SJCRH30 (cell line): ENCODE data around the gene MYCBPAP. TPM values are rescaled to one million over a fixed set of nuclear protein-coding genes. Genes with fewer than 3 reads are reported as not detected.

Source experiments
- DNase-seq, 2 experiments: peaks; one replicate each; pipeline ENCODE4 v3.0.0-alpha.2; 2015 to 2020
- H3K27ac ChIP-seq: fragments of 250-450 bp; sonication (Bioruptor Pico); 2 replicates; pipeline ENCODE4 v1.5.1; 2020; ENCODE audit warnings: mild to moderate bottlenecking, moderate library complexity
- H3K27me3 ChIP-seq: fragments of 250-450 bp; sonication (Bioruptor Pico); 2 replicates; pipeline ENCODE4 v1.5.1; 2020; ENCODE audit warnings: mild to moderate bottlenecking, moderate library complexity
- H3K36me3 ChIP-seq: fragments of 250-450 bp; sonication (Bioruptor Pico); 2 replicates; pipeline ENCODE4 v1.5.1; 2020; ENCODE audit warnings: mild to moderate bottlenecking, moderate library complexity
- H3K4me1 ChIP-seq: fragments of 250-450 bp; sonication (Bioruptor Pico); 2 replicates; pipeline ENCODE4 v1.5.1; 2020; ENCODE audit warnings: mild to moderate bottlenecking, moderate library complexity
- H3K4me3 ChIP-seq: fragments of 250-450 bp; sonication (Bioruptor Pico); 2 replicates; pipeline ENCODE4 v1.5.1; 2020; ENCODE audit warnings: mild to moderate bottlenecking, moderate library complexity
- H3K9me3 ChIP-seq: fragments of 250-450 bp; sonication (Bioruptor Pico); replicated peaks from 2 replicates; pipeline ENCODE4 v1.5.1; 2020; ENCODE audit warnings: mild to moderate bottlenecking, moderate library complexity
- total RNA-seq: library from RNA; depleted of rRNA; stranded (reverse); fragments of >200 nt; shearing (Covaris generic); gene quantifications from 2 replicates; pipeline ENCODE4 v1.2.3, GENCODE V29; 2014

MYCBPAP gene
- total RNA-seq, 1 experiment from 2014 or later, result not detected

DNA sequence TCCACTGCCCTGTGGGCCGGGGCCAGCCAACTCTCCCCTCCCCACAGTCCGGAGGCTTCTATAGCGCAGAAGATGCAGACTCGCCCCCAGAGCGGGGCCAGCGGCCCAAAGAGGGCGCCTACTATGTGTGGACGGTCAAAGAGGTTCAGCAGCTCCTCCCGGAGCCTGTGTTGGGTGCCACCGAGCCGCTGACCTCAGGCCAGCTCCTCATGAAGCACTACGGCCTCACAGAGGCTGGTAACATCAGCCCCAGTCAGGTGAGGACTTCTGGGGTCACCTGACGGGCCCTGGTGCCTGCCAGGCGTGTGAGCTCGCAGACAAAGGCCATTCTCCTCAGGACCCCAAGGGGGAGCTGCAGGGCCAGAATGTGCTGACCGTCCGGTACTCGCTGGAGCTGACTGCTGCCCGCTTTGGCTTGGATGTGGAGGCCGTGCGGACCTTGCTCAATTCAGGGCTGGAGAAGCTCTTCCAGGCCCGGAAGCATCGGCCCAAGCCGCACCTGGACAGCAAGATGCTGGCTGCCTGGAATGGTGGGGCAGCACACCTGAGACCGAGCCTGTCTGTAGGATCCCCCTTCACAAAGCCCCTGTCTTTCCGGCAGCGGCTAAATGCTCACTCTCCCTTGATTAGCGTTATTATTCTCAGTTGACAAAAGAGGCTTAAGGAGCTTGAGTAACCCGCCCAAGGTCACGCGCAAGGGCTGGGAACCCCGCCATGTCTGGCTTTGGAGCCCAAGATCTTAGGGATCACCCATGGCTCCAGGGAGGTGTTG is 42.6 kb downstream of the MYCBPAP start:
- Histone ChIP-seq H3K4me3 (no peak overlapping the region), H3K27me3 (no peaks in the 10 kb centered on the region), H3K27ac (no peak overlapping the region), H3K4me1 (peaks cover 8% of the 10 kb centered on the region), H3K36me3 (no peaks in the 10 kb centered on the region), H3K9me3 (no peaks in the 10 kb centered on the region)
- peak; percentile 67 to 78 for DNase-seq

DNA sequence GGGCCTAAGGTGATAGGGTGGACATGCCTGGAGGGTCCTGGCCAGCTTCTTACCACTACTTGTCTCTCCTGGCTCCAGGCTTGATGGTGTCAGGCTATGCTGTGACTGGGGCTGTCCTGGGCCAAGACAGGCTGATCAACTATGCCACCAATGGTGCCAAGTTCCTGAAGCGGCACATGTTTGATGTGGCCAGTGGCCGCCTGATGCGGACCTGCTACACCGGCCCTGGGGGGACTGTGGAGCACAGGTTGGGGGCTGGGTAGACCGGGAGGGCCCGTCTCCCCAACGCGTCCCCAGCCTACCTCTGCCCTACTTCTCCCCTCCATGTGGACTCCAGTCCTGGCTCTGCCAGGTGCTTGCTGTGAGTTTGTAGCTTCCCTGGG is 43.2 kb downstream of the MYCBPAP start:
- Histone ChIP-seq H3K36me3 (no peaks in the 10 kb centered on the region), H3K9me3 (no peaks in the 10 kb centered on the region), H3K4me1 (peaks cover 8% of the 10 kb centered on the region), H3K27ac (no peak overlapping the region), H3K4me3 (no peak overlapping the region), H3K27me3 (no peaks in the 10 kb centered on the region)
- DNase-seq, result no peak

DNA sequence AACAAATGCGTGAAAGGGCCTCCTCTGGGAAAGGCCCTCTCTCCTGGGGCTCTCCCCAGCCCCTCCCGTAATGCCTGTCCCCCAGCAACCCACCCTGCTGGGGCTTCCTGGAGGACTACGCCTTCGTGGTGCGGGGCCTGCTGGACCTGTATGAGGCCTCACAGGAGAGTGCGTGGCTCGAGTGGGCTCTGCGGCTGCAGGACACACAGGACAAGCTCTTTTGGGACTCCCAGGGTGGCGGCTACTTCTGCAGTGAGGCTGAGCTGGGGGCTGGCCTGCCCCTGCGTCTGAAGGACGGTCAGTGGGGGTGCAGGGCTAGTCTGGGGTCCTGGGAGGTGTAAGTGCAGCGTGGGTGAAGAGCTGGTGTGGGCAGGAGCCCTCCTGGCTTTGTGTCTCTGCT is 43.6 kb downstream of the MYCBPAP start:
- no peak overlapping the region for H3K4me3 ChIP-seq
- no peaks in the 10 kb centered on the region for H3K27me3 ChIP-seq
- no peak for DNase-seq
- no peak overlapping the region for H3K27ac ChIP-seq
- H3K36me3 ChIP-seq, result no peaks in the 10 kb centered on the region
- no peaks in the 10 kb centered on the region for H3K9me3 ChIP-seq
- H3K4me1 ChIP-seq, result peaks cover 13% of the 10 kb centered on the region

DNA sequence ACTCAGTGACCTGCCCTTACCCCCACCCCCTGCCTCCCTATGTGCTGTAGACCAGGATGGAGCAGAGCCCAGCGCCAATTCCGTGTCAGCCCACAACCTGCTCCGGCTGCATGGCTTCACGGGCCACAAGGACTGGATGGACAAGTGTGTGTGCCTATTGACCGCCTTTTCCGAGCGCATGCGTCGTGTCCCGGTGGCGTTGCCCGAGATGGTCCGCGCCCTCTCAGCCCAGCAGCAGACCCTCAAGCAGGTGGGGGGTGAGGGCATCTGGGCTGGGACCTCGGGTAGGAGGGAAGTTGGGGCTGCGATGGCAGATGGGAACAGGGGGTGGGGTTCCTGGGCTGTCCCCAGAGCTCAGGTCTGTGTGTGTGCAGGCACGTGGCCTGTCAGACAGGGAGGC is 46.0 kb downstream of the MYCBPAP start:
- H3K4me1 ChIP-seq, result peaks cover 5% of the 10 kb centered on the region
- no peak overlapping the region for H3K4me3 ChIP-seq
- H3K27ac ChIP-seq, result no peak overlapping the region
- DNase-seq, result no peak
- H3K36me3 ChIP-seq, result no peaks in the 10 kb centered on the region
- H3K27me3 ChIP-seq, result no peaks in the 10 kb centered on the region
- no peaks in the 10 kb centered on the region for H3K9me3 ChIP-seq

DNA sequence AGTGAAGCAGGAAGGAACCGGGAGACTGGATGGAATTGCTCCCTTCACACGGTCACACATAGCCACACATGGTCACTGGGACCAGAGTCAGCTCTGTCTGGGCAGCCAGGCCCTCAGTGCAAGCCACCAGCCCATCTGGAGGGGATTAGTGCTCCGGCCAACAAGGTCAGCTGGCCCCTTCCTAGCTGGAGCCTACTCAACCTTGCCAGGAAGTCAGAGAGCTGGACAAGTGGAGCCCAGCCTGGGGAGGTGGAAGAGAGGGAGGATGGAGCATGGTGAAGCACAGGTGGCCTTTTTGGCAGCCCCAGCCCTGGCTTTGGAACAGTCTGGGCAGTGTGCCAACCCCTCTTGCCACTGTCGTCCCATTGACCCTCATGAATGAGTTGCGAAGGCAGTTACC is 48.6 kb downstream of the MYCBPAP start:
- Histone ChIP-seq H3K4me3 (no peak overlapping the region), H3K27me3 (no peaks in the 10 kb centered on the region), H3K9me3 (no peaks in the 10 kb centered on the region), H3K27ac (no peak overlapping the region), H3K36me3 (no peaks in the 10 kb centered on the region), H3K4me1 (peaks cover 5% of the 10 kb centered on the region)
- DNase-seq, result peak; percentile 56 to 73

DNA sequence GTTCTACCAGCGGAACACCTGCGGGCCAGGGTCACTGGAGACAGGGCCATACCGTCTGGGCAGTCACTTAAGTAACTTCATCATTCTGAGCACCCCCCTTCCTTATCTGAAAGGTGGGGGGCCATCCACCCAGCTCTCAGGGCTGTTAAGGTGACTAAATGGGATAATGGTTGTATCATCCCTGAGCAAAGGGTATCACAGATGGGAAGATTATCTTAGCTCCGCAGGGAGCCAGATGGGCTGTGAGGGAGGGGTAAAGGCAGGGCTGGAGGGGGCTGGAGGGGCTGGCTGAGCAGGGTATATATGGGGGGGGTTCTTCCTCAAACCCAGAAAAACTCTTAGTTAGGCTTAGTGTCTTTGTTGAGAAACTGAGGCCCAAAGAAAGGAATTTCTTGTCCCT is 49.4 kb downstream of the MYCBPAP start:
- no peak for DNase-seq
- Histone ChIP-seq H3K9me3 (no peaks in the 10 kb centered on the region), H3K4me1 (peaks cover 5% of the 10 kb centered on the region), H3K36me3 (no peaks in the 10 kb centered on the region), H3K4me3 (no peak overlapping the region), H3K27ac (no peak overlapping the region), H3K27me3 (no peaks in the 10 kb centered on the region)

DNA sequence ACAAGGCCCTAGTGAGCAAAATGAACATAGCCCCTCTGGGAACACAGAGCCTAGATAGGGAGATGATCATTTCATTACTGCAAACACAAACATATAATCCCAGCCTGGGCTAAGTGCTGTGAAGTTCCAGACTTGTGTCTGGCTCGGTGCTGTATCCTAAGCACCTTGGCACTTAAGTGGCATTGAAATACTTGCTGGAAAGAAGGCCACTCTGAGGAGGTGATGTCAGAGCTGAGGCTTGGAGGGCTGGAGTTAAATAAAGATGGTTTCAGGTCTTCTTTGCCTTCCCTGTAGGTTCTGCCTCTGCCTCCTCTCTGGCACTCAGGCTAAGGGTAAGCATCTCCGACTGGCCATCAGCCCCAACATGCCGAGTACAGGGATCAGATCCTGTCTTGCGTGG is 49.9 kb downstream of the MYCBPAP start:
- Histone ChIP-seq H3K27ac (no peak overlapping the region), H3K4me3 (no peak overlapping the region), H3K9me3 (no peaks in the 10 kb centered on the region), H3K4me1 (peaks cover 5% of the 10 kb centered on the region), H3K36me3 (no peaks in the 10 kb centered on the region), H3K27me3 (no peaks in the 10 kb centered on the region)
- no peak for DNase-seq

DNA sequence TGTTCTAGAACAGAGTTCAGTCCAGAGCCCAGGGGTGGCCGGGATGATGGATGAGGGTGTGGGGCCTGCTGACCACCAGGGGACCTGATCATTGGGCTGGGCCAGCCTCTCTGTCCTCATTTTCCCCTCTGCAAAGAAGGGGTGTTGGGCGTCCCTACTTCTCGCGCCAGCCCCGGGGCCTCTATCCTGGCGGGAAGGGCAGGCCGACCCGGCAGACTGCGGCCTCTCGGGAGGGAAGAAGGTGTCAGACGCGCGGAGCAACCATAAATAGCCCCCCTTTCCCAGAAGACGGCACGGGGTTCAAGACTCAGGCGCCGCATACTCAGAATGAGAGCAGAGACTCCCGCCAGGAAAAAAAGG is 50.3 kb downstream of the MYCBPAP start:
- DNase-seq, result no peak
- H3K4me3 ChIP-seq, result no peak overlapping the region
- H3K9me3 ChIP-seq, result no peaks in the 10 kb centered on the region
- H3K27ac ChIP-seq, result no peak overlapping the region
- H3K4me1 ChIP-seq, result peaks cover 5% of the 10 kb centered on the region
- no peaks in the 10 kb centered on the region for H3K36me3 ChIP-seq
- H3K27me3 ChIP-seq, result no peaks in the 10 kb centered on the region

DNA sequence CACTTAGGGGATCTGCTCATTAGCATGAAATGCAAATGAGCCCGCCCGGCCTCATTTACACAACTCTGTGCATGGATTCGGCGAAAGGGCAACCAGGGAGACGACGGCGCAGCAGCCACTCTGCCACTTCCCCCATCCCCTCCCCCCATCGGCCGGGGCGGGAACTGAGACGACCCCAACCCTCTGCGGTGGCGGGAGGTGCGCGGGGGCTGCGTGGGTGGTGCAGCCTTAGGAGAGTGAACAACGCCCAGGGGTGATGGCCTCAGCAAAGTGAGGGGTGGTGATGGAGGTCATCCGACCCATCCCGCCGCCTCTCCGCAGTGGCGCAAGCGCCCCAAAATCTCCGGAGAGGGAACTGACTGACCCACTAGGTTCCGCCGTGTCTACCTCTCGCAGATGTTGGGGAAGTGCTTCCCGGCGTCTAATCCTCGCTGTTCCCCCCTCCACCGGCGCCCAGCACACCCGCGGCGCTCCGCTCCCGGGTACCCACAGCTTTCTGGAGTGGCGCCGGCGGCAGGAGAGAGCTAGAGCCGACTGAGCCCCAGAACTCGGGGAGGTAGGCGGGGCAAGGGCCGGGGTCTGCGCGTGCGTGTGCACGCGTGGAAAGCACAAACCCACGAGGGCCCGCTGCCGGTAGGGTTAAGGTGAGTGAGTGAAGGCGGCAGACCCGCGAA is 50.8 kb downstream of the MYCBPAP start:
- Histone ChIP-seq H3K4me3 (no peak overlapping the region), H3K27ac (no peak overlapping the region), H3K27me3 (no peaks in the 10 kb centered on the region), H3K36me3 (no peaks in the 10 kb centered on the region), H3K9me3 (no peaks in the 10 kb centered on the region), H3K4me1 (peaks cover 5% of the 10 kb centered on the region)
- DNase-seq, result no peak

DNA sequence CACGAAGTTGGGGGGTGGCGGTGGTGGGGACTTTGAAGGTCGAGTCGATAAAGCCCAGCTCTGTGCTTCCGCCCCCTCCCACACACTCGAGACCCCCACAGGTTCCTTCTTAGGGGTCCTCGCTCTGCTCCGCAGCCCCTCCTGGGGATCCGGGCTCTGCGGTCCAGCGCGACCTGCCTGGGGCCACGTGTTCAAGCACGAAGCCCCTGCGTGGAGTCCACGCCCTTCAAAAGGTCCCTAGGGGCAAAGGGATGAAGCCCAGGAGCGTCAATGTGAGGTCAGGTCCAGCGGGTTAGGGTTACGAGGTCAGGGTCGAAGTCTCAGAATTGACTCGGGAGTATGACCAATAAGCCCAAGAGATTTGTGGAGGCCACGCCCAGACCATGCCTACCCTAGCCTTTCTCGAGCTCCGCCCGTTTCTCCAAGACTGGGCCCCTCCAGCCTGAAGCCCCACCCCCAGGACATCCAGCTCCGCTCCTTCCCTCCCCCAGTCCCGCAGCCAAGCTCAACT is 51.5 kb downstream of the MYCBPAP start:
- Histone ChIP-seq H3K27ac (no peak overlapping the region), H3K4me3 (peak overlapping the region; percentile 67), H3K9me3 (no peaks in the 10 kb centered on the region), H3K27me3 (no peaks in the 10 kb centered on the region), H3K36me3 (no peaks in the 10 kb centered on the region), H3K4me1 (peaks cover 7% of the 10 kb centered on the region)
- peak; percentile 60 to 70 for DNase-seq

DNA sequence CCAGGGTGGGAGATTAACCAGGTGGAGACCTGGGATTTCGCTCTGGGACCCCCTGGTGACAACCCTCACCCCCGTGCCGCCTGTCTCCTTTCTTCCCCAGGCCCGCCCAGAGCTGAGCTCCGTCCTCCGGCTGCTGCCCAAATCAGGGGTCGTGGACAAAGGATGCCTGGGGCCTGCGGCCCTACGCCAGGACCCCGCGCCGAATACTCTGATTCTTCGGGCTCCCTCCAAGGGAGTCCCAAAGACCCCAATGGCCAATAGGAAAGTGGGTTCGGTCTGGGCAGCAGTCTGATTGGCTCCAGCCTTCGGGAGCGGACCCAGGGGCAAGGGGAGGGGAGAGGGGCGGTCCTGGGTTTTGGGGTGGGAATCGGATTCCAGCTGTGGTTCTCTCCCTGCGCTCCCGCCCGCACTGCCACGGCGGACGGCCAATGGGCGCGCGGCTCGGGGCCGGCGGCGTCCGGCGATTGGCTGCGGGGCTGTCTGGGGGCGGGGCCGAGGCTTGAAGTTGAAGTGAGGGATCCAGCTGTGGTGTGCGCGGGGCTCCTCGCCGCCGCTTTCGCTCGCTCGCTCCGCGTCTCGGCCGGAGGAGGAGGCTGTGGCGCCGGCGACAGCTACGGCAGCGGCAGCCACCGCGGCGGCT is 52.1 kb downstream of the MYCBPAP start, which contains the start of gene CACNA1G:
Gene CACNA1G (plus strand): TSS at position 531 of the 640 bp plus-strand sequence. CDS start 745 bp downstream, outside the sequence.
- peaks cover 7% of the 10 kb centered on the region for H3K4me1 ChIP-seq
- H3K36me3 ChIP-seq, result no peaks in the 10 kb centered on the region
- H3K27ac ChIP-seq, result no peak within 1 kb of the TSS
- no peaks in the 10 kb centered on the region for H3K9me3 ChIP-seq
- peak within 1 kb of the TSS; percentile 67 for H3K4me3 ChIP-seq
- H3K27me3 ChIP-seq, result no peaks in the 10 kb centered on the region
- DNase-seq, result peak; percentile 91 to 93

DNA sequence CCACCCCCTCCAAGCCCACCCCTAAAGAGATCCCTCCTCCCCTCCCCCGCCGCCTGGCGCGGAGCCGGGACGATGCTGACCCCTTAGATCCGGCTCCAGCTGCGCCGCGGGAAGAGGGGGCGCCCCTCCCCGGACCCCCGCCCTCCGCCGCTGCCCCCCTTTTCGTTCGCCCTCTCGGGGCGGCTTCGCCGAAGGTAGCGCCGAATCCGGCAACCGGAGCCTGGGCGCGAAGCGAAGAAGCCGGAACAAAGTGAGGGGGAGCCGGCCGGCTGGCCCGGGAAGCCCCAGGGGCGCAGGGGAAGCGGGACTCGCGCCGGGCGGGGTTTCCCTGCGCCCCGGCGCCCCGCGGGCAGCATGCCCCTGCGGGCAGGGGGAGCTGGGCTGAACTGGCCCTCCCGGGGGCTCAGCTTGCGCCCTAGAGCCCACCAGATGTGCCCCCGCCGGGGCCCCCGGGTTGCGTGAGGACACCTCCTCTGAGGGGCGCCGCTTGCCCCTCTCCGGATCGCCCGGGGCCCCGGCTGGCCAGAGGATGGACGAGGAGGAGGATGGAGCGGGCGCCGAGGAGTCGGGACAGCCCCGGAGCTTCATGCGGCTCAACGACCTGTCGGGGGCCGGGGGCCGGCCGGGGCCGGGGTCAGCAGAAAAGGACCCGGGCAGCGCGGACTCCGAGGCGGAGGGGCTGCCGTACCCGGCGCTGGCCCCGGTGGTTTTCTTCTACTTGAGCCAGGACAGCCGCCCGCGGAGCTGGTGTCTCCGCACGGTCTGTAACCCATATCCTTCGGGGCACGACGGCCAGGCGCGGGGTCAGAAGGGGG is 52.9 kb downstream of the MYCBPAP start:
- DNase-seq, result no peak
- Histone ChIP-seq H3K9me3 (no peaks in the 10 kb centered on the region), H3K27me3 (no peaks in the 10 kb centered on the region), H3K4me1 (peaks cover 7% of the 10 kb centered on the region), H3K27ac (no peak overlapping the region), H3K4me3 (peak overlapping the region; percentile 67), H3K36me3 (no peaks in the 10 kb centered on the region)

DNA sequence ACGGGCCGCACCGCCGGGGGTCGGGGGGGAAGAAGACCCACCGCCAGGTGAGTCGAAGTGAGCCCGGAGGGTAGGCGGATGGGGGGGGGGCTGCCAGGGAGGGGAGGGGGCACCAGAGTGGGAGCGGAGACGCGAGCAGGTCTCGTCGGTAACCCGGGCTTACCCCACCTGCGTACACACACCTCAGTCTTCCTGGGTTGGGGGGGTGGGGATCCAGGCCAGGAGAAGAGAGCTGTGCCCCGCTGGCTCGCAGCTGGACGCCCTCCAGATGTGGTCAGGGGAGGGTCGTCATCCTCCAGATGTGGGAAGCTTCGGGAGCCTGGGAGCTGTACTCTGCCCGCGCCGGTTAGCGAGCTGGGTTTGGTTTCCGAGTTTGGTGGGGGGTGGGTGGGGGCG is 53.5 kb downstream of the MYCBPAP start:
- DNase-seq, result no peak
- H3K4me1 ChIP-seq, result peaks cover 3% of the 10 kb centered on the region
- H3K27ac ChIP-seq, result no peak overlapping the region
- H3K4me3 ChIP-seq, result peak overlapping the region; percentile 67
- H3K27me3 ChIP-seq, result no peaks in the 10 kb centered on the region
- no peaks in the 10 kb centered on the region for H3K36me3 ChIP-seq
- H3K9me3 ChIP-seq, result no peaks in the 10 kb centered on the region

DNA sequence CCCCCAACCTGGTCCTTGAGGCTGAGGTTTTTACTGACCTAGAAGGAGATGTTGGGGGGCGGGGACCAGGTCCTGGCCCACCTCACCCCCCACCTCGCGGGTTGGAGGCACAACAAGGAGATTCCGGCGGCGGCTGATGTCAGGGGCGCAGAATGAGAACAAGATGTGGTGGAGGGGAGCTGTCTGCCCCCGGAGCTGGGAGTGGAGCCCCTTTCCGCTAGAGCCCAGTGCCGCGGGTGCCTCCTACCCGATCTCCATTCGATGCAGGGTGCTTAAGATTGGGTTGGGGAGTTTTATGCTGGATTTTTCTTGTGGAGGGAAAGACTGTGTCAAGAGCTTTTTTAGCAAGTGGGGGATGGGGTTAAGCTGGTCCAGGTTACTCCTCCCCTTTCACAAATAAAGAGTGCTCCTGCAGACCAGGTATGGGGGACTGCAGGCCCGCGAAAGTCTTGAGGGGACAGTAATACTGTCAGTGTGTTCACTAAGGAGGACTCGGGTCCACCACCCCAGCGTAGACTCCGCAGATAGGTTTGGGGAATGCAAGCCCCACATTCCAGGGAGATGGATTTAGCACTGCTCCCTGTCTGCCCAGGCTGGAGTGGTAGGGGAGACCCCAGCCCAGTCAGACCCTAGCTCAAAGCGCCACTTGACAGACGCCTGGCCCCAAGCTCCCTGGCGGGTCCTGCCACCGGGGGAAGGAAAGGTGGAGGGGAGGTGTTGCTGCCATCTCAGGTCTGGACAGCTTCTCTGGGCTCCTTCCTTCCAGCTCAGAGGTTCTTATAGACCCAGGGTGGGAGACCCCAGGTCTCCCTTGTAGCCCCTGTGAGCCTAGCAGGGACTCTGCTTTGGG is 54.2 kb downstream of the MYCBPAP start:
- H3K4me3 ChIP-seq, result no peak overlapping the region
- no peaks in the 10 kb centered on the region for H3K27me3 ChIP-seq
- DNase-seq, result no peak
- H3K4me1 ChIP-seq, result peaks cover 2% of the 10 kb centered on the region; the same call in 1 of the 2 replicates
- no peak overlapping the region for H3K27ac ChIP-seq
- no peaks in the 10 kb centered on the region for H3K9me3 ChIP-seq
- no peaks in the 10 kb centered on the region for H3K36me3 ChIP-seq
